HCT116 (cell line): ENCODE results near the gene IFT122.

ENCODE experiments used
- EGR1 ChIP-seq: IDR thresholded peaks from 2 replicates; pipeline ENCODE4 v1.6.1; 2012; ENCODE audit warnings: low read depth
- EZH2 ChIP-seq: fragments of 200-600 bp; sonication (generic); IDR thresholded peaks from 2 replicates; pipeline ENCODE4 v1.6.1; 2017; ENCODE audit warnings: antibody characterized with exemption, mixed run types
- EZH2phosphoT487 ChIP-seq: fragments of 200-600 bp; IDR thresholded peaks from 2 replicates; pipeline ENCODE4 v1.6.1; 2018; ENCODE audit warnings: antibody characterized with exemption, borderline replicate concordance
- POLR2AphosphoS5 ChIP-seq: IDR thresholded peaks from 2 replicates; pipeline ENCODE4 v1.6.1; 2011; ENCODE audit warnings: mild to moderate bottlenecking, low read depth, low read length, moderate library complexity
- SP1 ChIP-seq: IDR thresholded peaks from 2 replicates; pipeline ENCODE4 v1.6.1; 2012; ENCODE audit warnings: low read depth
- TF ChIP-seq, protein P1 (sequence below), 3 experiments: fragments of 200-600 bp in 1 of 3; sonication (generic) in 1 of 3; IDR thresholded peaks in 2 of 3; conservative IDR thresholded peaks in 1 of 3; 2 replicates each; pipeline ENCODE4 v1.5.1; 2012 to 2017; ENCODE audit warnings: low read depth in 2 of 3, low read length in 2 of 3, antibody characterized with exemption in 1 of 3, borderline replicate concordance in 1 of 3, control low read depth in 1 of 3, mild to moderate bottlenecking in 1 of 3, mixed read lengths in 1 of 3, mixed run types in 1 of 3, moderate library complexity in 1 of 3; ENCODE audit not compliant: insufficient read depth in 1 of 3
- TF ChIP-seq, protein P2 (sequence below): IDR thresholded peaks from 2 replicates; pipeline ENCODE4 v1.6.1; 2011; ENCODE audit warnings: mild to moderate bottlenecking, low read length, moderate library complexity; ENCODE audit not compliant: insufficient replicate concordance; ENCODE audit errors: extremely low read depth

GRCh38 chr3:129500334-129500658, 60.3 kb downstream of the IFT122 start:
- TF ChIP-seq EGR1 (no peak), POLR2AphosphoS5 (no peak), EZH2 (no peak), EZH2phosphoT487 (no peak), SP1 (no peak)
- TF ChIP-seq, protein P1, sequence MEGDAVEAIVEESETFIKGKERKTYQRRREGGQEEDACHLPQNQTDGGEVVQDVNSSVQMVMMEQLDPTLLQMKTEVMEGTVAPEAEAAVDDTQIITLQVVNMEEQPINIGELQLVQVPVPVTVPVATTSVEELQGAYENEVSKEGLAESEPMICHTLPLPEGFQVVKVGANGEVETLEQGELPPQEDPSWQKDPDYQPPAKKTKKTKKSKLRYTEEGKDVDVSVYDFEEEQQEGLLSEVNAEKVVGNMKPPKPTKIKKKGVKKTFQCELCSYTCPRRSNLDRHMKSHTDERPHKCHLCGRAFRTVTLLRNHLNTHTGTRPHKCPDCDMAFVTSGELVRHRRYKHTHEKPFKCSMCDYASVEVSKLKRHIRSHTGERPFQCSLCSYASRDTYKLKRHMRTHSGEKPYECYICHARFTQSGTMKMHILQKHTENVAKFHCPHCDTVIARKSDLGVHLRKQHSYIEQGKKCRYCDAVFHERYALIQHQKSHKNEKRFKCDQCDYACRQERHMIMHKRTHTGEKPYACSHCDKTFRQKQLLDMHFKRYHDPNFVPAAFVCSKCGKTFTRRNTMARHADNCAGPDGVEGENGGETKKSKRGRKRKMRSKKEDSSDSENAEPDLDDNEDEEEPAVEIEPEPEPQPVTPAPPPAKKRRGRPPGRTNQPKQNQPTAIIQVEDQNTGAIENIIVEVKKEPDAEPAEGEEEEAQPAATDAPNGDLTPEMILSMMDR (IDR thresholded peaks at IDR 0.05 in 2 of 3, conservative IDR thresholded peaks at IDR 0.05 in 1 of 3; ENCODE audit: borderline replicate concordance in 1 of 3, insufficient read depth in 1 of 3, low read depth in 2 of 3, low read length in 2 of 3), result no peak
- TF ChIP-seq, protein P2, sequence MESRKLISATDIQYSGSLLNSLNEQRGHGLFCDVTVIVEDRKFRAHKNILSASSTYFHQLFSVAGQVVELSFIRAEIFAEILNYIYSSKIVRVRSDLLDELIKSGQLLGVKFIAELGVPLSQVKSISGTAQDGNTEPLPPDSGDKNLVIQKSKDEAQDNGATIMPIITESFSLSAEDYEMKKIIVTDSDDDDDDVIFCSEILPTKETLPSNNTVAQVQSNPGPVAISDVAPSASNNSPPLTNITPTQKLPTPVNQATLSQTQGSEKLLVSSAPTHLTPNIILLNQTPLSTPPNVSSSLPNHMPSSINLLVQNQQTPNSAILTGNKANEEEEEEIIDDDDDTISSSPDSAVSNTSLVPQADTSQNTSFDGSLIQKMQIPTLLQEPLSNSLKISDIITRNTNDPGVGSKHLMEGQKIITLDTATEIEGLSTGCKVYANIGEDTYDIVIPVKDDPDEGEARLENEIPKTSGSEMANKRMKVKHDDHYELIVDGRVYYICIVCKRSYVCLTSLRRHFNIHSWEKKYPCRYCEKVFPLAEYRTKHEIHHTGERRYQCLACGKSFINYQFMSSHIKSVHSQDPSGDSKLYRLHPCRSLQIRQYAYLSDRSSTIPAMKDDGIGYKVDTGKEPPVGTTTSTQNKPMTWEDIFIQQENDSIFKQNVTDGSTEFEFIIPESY, result no peak
